ENCODE results near the gene SLC9A9.

DNA sequence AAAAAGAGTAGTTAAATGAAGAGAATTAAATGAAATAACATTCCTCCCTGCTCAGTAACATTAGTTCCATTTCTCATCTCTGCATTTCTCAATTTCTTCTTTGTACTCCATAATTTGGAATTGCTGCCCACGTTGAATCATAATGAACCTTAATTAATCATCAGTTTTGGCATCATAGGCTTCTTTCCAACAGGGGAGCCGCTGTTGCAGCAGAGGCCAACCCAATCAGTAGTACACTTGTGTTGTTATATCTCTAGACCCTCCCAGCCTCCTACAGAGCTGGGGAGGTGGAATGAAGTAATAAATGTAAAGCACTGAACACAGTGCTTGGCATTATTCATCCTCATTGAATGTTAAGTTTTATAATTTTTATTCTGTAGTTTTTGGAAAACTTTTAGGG, 488.0 kb downstream of the SLC9A9 start:
- TF ChIP-seq, protein P1, sequence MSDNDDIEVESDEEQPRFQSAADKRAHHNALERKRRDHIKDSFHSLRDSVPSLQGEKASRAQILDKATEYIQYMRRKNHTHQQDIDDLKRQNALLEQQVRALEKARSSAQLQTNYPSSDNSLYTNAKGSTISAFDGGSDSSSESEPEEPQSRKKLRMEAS (IDR thresholded peaks at IDR 0.05): no peak
- TF ChIP-seq, protein P2, sequence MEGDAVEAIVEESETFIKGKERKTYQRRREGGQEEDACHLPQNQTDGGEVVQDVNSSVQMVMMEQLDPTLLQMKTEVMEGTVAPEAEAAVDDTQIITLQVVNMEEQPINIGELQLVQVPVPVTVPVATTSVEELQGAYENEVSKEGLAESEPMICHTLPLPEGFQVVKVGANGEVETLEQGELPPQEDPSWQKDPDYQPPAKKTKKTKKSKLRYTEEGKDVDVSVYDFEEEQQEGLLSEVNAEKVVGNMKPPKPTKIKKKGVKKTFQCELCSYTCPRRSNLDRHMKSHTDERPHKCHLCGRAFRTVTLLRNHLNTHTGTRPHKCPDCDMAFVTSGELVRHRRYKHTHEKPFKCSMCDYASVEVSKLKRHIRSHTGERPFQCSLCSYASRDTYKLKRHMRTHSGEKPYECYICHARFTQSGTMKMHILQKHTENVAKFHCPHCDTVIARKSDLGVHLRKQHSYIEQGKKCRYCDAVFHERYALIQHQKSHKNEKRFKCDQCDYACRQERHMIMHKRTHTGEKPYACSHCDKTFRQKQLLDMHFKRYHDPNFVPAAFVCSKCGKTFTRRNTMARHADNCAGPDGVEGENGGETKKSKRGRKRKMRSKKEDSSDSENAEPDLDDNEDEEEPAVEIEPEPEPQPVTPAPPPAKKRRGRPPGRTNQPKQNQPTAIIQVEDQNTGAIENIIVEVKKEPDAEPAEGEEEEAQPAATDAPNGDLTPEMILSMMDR (IDR thresholded peaks at IDR 0.05; ENCODE audit: low read depth, low read length, missing input control): no peak
- TF ChIP-seq, protein P3, sequence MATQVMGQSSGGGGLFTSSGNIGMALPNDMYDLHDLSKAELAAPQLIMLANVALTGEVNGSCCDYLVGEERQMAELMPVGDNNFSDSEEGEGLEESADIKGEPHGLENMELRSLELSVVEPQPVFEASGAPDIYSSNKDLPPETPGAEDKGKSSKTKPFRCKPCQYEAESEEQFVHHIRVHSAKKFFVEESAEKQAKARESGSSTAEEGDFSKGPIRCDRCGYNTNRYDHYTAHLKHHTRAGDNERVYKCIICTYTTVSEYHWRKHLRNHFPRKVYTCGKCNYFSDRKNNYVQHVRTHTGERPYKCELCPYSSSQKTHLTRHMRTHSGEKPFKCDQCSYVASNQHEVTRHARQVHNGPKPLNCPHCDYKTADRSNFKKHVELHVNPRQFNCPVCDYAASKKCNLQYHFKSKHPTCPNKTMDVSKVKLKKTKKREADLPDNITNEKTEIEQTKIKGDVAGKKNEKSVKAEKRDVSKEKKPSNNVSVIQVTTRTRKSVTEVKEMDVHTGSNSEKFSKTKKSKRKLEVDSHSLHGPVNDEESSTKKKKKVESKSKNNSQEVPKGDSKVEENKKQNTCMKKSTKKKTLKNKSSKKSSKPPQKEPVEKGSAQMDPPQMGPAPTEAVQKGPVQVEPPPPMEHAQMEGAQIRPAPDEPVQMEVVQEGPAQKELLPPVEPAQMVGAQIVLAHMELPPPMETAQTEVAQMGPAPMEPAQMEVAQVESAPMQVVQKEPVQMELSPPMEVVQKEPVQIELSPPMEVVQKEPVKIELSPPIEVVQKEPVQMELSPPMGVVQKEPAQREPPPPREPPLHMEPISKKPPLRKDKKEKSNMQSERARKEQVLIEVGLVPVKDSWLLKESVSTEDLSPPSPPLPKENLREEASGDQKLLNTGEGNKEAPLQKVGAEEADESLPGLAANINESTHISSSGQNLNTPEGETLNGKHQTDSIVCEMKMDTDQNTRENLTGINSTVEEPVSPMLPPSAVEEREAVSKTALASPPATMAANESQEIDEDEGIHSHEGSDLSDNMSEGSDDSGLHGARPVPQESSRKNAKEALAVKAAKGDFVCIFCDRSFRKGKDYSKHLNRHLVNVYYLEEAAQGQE (IDR thresholded peaks at IDR 0.05): no peak
- no peak for TF ChIP-seq GABPA (IDR thresholded peaks at IDR 0.05 in 1 of 2, conservative IDR thresholded peaks at IDR 0.05 in 1 of 2)
- no peak for TF ChIP-seq YY1 (IDR thresholded peaks at IDR 0.05)
- TF ChIP-seq RAD21 (IDR thresholded peaks at IDR 0.05): no peak
